Anterior cingulate cortex (tissue), 58 donors: ENCODE results near the gene MRPL48.
"Not testable (repeated sequence)": the region's sequence is repeated elsewhere in the genome, so short reads cannot be mapped to it uniquely, and the experiment has no call there.

Source experiments
- DNase-seq, 58 donors: peaks; one replicate each; lab custom pipeline; 2025; lab: John Stamatoyannopoulos, UW

Gene MRPL48

GRCh38 chr11:73787643-73788558 is at the start of gene MRPL48:
TSS of gene MRPL48 (plus strand) at chr11:73787874. CDS start at chr11:73787972, 98 bp downstream.
- DNase-seq: peak; percentile 47 to 91 (median 83)

GRCh38 chr11:73743045-73743444 is 44.6 kb upstream of the MRPL48 start:
- no peak for DNase-seq

GRCh38 chr11:73746701-73747100 is 41.0 kb upstream of the MRPL48 start:
- no peak for DNase-seq

GRCh38 chr11:73747762-73748161 is 39.9 kb upstream of the MRPL48 start:
- no peak for DNase-seq

GRCh38 chr11:73748300-73748699 is 39.4 kb upstream of the MRPL48 start:
- DNase-seq: no peak

- DNase-seq: no peak
These were observed 38.6 kb upstream of the MRPL48 start for GRCh38 chr11:73749118-73749517.

GRCh38 chr11:73750228-73750627 is 37.4 kb upstream of the MRPL48 start:
- DNase-seq: no peak

GRCh38 chr11:73750862-73751261 is 36.8 kb upstream of the MRPL48 start:
- DNase-seq: not testable (repeated sequence)

GRCh38 chr11:73752216-73752867 is 35.3 kb upstream of the MRPL48 start:
- peak in 2 of 58 donors; percentile 2 to 6 for DNase-seq

- DNase-seq: no peak
These were observed 34.8 kb upstream of the MRPL48 start for GRCh38 chr11:73752903-73753302.

- DNase-seq: no peak
These were observed 33.7 kb upstream of the MRPL48 start for GRCh38 chr11:73753938-73754337.

- DNase-seq: no peak
These were observed 32.0 kb upstream of the MRPL48 start for GRCh38 chr11:73755670-73756069.

- DNase-seq: no peak
These were observed 30.1 kb upstream of the MRPL48 start for GRCh38 chr11:73757598-73757997.

GRCh38 chr11:73758451-73758850 is 29.2 kb upstream of the MRPL48 start:
- no peak for DNase-seq

GRCh38 chr11:73759610-73760134 is 28.0 kb upstream of the MRPL48 start:
- peak in 2 of 58 donors; percentile 17 to 47 for DNase-seq

GRCh38 chr11:73760135-73760678 is 27.5 kb upstream of the MRPL48 start:
- peak in 40 of 58 donors; percentile 14 to 69 (median 40) for DNase-seq

GRCh38 chr11:73760679-73761402 is 26.8 kb upstream of the MRPL48 start, which contains the start of gene RAB6A:
TSS of gene RAB6A (minus strand) at chr11:73761074. CDS start at chr11:73760635, 439 bp downstream.
- peak; percentile 90 to 100 (median 99) for DNase-seq

GRCh38 chr11:73761403-73761945 is 26.2 kb upstream of the MRPL48 start:
- peak in 2 of 58 donors; percentile 15 to 41 for DNase-seq

GRCh38 chr11:73762732-73763131 is 24.9 kb upstream of the MRPL48 start:
- no peak for DNase-seq

- DNase-seq: peak in 1 of 58 donors; percentile 22
These were observed 20.9 kb upstream of the MRPL48 start for GRCh38 chr11:73766763-73767162.
